ENCODE results near the gene RNF20.

Gene RNF20

GRCh38 chr9:101533334-101534204, at the start of gene RNF20:
TSS of gene RNF20 (plus strand) at chr9:101533853. CDS start at chr9:101535424, 1,571 bp downstream.
- Histone ChIP-seq H3K36me3 (ENCODE audit: control insufficient read depth, insufficient read depth, low read length) (no peaks in the 10 kb centered on the region; the same call in none of the 2 replicates), H3K27me3 (replicated peaks; ENCODE audit: control insufficient read depth, insufficient read depth, low read length) (no peaks in the 10 kb centered on the region), H3K4me3 (replicated peaks; ENCODE audit: low read depth, low read length) (peak within 1 kb of the TSS; percentile 83)
- peak; percentile 96 for DNase-seq (ENCODE audit: extremely low read depth, insufficient read length)
- no peak for TF ChIP-seq CTCF (IDR thresholded peaks at IDR 0.05; ENCODE audit: insufficient read depth, low read length, poor library complexity, severe bottlenecking)

GRCh38 chr9:101484046-101484445, 49.6 kb upstream of the RNF20 start:
- H3K27me3 ChIP-seq (replicated peaks; ENCODE audit: control insufficient read depth, insufficient read depth, low read length), result no peaks in the 10 kb centered on the region; the same call in 1 of the 2 replicates
- H3K36me3 ChIP-seq (ENCODE audit: control insufficient read depth, insufficient read depth, low read length), result no peaks in the 10 kb centered on the region
- H3K4me3 ChIP-seq (replicated peaks; ENCODE audit: low read depth, low read length), result no peak overlapping the region
- no peak for TF ChIP-seq CTCF (IDR thresholded peaks at IDR 0.05; ENCODE audit: insufficient read depth, low read length, poor library complexity, severe bottlenecking)
- no peak for DNase-seq (ENCODE audit: extremely low read depth, insufficient read length)

- no peak overlapping the region for H3K4me3 ChIP-seq (replicated peaks; ENCODE audit: low read depth, low read length)
- TF ChIP-seq CTCF (IDR thresholded peaks at IDR 0.05; ENCODE audit: insufficient read depth, low read length, poor library complexity, severe bottlenecking), result no peak
- DNase-seq (ENCODE audit: extremely low read depth, insufficient read length), result peak; percentile 4
Measured at GRCh38 chr9:101485924-101486692, 47.5 kb upstream of the RNF20 start.

DNA sequence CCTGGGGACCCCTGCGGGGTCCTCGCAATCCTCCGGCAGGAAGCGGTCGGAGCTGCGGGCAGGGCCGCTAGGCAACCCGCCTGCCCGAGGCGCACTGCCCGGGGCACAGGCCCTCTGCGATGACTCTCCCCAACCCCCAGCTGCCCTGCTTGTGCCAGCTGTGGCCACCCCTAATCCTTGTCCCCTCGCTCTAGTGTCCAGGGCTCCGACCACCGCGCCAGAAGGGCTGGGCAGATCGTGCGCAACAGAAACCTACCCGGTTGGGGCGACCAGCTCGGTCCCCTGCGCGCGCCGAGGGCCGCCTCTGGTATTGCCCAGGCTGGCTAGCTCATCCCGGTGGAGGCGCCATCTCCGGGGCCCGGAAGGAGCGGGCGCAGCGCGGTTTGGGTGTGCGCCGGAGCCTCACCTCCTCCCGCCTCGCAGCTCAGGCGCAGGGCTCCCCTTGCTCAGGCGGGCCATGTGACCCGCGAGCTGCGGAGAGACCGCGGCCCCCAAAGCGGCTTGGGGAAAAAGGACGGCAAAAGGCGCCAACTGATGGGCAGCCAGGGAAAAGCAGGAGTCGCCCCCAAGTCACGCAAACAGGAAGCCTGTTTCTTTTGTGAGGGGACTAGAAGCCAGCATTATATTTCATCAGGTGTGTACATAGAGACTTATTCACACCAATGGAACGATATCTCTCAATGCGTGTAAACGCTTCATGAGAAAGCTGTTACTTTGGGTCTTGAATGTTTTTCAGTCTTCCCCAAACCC, 46.8 kb upstream of the RNF20 start:
- Histone ChIP-seq H3K4me3 (replicated peaks; ENCODE audit: low read depth, low read length) (no peak overlapping the region), H3K27me3 (replicated peaks; ENCODE audit: control insufficient read depth, insufficient read depth, low read length) (no peaks in the 10 kb centered on the region; the same call in 1 of the 2 replicates), H3K36me3 (ENCODE audit: control insufficient read depth, insufficient read depth, low read length) (no peaks in the 10 kb centered on the region)
- peak; percentile 6 for DNase-seq (ENCODE audit: extremely low read depth, insufficient read length)
- no peak for TF ChIP-seq CTCF (IDR thresholded peaks at IDR 0.05; ENCODE audit: insufficient read depth, low read length, poor library complexity, severe bottlenecking)

More at GRCh38 chr9:101485924-101486692, 47.5 kb upstream of the RNF20 start:
- no peaks in the 10 kb centered on the region for H3K36me3 ChIP-seq (ENCODE audit: control insufficient read depth, insufficient read depth, low read length)
- no peaks in the 10 kb centered on the region; the same call in 1 of the 2 replicates for H3K27me3 ChIP-seq (replicated peaks; ENCODE audit: control insufficient read depth, insufficient read depth, low read length)

DNA sequence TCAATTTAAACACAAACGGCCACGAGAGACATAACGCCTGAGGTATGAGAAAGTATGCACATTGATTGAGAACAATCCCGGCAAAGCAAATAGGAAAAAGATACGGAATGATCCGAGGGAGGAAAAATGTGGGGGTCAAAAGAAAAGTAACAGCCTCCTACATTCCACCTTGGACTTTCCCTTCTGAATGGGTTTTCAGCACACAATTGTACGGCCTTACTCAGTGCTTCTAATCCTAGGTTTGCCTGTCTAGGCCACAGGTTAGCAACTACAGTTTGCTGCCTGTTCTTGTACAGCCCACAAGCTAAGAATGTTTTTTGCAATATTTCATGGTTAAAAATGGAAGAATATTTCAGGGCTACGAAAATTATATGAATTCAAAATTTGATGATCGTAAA, 46.2 kb upstream of the RNF20 start:
- H3K27me3 ChIP-seq (replicated peaks; ENCODE audit: control insufficient read depth, insufficient read depth, low read length), result no peaks in the 10 kb centered on the region; the same call in 1 of the 2 replicates
- H3K4me3 ChIP-seq (replicated peaks; ENCODE audit: low read depth, low read length), result no peak overlapping the region
- DNase-seq (ENCODE audit: extremely low read depth, insufficient read length), result no peak
- no peaks in the 10 kb centered on the region for H3K36me3 ChIP-seq (ENCODE audit: control insufficient read depth, insufficient read depth, low read length)
- TF ChIP-seq CTCF (IDR thresholded peaks at IDR 0.05; ENCODE audit: insufficient read depth, low read length, poor library complexity, severe bottlenecking), result no peak

All from GM06990 (cell line).